WTC11 (cell line): ENCODE results near the gene PDE8A. TPM values are rescaled to one million over a fixed set of nuclear protein-coding genes. Genes with fewer than 3 reads are reported as not detected.

Experiments used
- ATAC-seq: fragments of 200-7000 bp; cut with Tn5 transposase; 2 replicates; pipeline ENCODE4 v1.10.0; 2021; ENCODE audit warnings: mild to moderate bottlenecking, moderate library complexity
- CTCF ChIA-PET: fragments of 300-600 bp; sonication (Branson Sonifier 250); formaldehyde crosslinking; loops from one replicate; lab custom pipeline; 2021; ENCODE audit warnings: antibody characterized with exemption; lab: Charles Lee
- POLR2A ChIA-PET: fragments of 350-600 bp; sonication (Branson Sonifier 250); formaldehyde crosslinking; loops from one replicate; lab custom pipeline; 2021; ENCODE audit warnings: antibody characterized with exemption; lab: Charles Lee
- DNase-seq: peaks from one replicate; pipeline ENCODE4 v3.0.0; 2021; ENCODE audit warnings: low spot score
- H3K27ac Mint-ChIP-seq: 2 replicates; pipeline ENCODE4 v1.8.0; 2021; ENCODE audit warnings: mixed read lengths
- H3K27me3 Mint-ChIP-seq: 2 replicates; pipeline ENCODE4 v1.8.0; 2021; ENCODE audit warnings: low read depth, mild to moderate bottlenecking, moderate library complexity, mixed read lengths
- H3K36me3 Mint-ChIP-seq: 2 replicates; pipeline ENCODE4 v1.8.0; 2021; ENCODE audit warnings: mixed read lengths
- H3K4me1 Mint-ChIP-seq: 2 replicates; pipeline ENCODE4 v1.8.0; 2022; ENCODE audit warnings: mixed read lengths
- H3K4me3 Mint-ChIP-seq: 2 replicates; pipeline ENCODE4 v1.8.0; 2021; ENCODE audit warnings: mild to moderate bottlenecking, moderate library complexity, mixed read lengths
- H3K9me3 Mint-ChIP-seq: 2 replicates; pipeline ENCODE4 v1.8.0; 2021; ENCODE audit warnings: mixed read lengths
- ATF6 ChIP-seq: sonication (generic); formaldehyde crosslinking; IDR thresholded peaks from 2 replicates; pipeline ENCODE4 v1.8.1; 2023; ENCODE audit warnings: mild to moderate bottlenecking, missing genetic modification reagents
- ELF4 ChIP-seq: sonication (generic); formaldehyde crosslinking; IDR thresholded peaks from 2 replicates; pipeline ENCODE4 v1.8.1; 2022; ENCODE audit warnings: low read depth, mild to moderate bottlenecking, moderate library complexity, missing genetic modification reagents
- ERG ChIP-seq: fragments of 250-450 bp; sonication (Bioruptor Pico); IDR thresholded peaks from 2 replicates; pipeline ENCODE4 v1.8.0; 2021; ENCODE audit warnings: mild to moderate bottlenecking
- ESRRA ChIP-seq: sonication (generic); formaldehyde crosslinking; IDR thresholded peaks from 2 replicates; pipeline ENCODE4 v1.8.1; 2022; ENCODE audit warnings: mild to moderate bottlenecking, missing genetic modification reagents, borderline replicate concordance
- FOXJ3 ChIP-seq: sonication (generic); formaldehyde crosslinking; IDR thresholded peaks from 2 replicates; pipeline ENCODE4 v1.9.0; 2021; ENCODE audit warnings: missing genetic modification reagents, mild to moderate bottlenecking, borderline replicate concordance
- FOXP4 ChIP-seq: sonication (generic); formaldehyde crosslinking; IDR thresholded peaks from 2 replicates; pipeline ENCODE4 v1.8.0; 2022; ENCODE audit warnings: mild to moderate bottlenecking, missing genetic modification reagents
- GABPB1 ChIP-seq: sonication (generic); formaldehyde crosslinking; IDR thresholded peaks from 2 replicates; pipeline ENCODE4 v1.8.1; 2023; ENCODE audit warnings: mild to moderate bottlenecking, missing genetic modification reagents
- JUN ChIP-seq: sonication (generic); formaldehyde crosslinking; IDR thresholded peaks from 2 replicates; pipeline ENCODE4 v1.8.0; 2023; ENCODE audit warnings: mild to moderate bottlenecking, missing genetic modification reagents
- MAX ChIP-seq: sonication (generic); formaldehyde crosslinking; IDR thresholded peaks from 2 replicates; pipeline ENCODE4 v1.8.0; 2022; ENCODE audit warnings: mild to moderate bottlenecking, missing genetic modification reagents
- MYBL2 ChIP-seq: sonication (generic); formaldehyde crosslinking; IDR thresholded peaks from 2 replicates; pipeline ENCODE4 v1.8.1; 2023; ENCODE audit warnings: mild to moderate bottlenecking, moderate library complexity, missing genetic modification reagents
- NFATC4 ChIP-seq: fragments of 250-450 bp; sonication (Bioruptor Pico); IDR thresholded peaks from 2 replicates; pipeline ENCODE4 v1.9.0; 2021; ENCODE audit warnings: mild to moderate bottlenecking
- NFYB ChIP-seq: sonication (generic); formaldehyde crosslinking; conservative IDR thresholded peaks from 2 replicates; pipeline ENCODE4 v1.8.0; 2022; ENCODE audit warnings: low read depth, missing genetic modification reagents
- NR2C2 ChIP-seq: sonication (generic); formaldehyde crosslinking; IDR thresholded peaks from 2 replicates; pipeline ENCODE4 v1.8.0; 2022; ENCODE audit warnings: mild to moderate bottlenecking, missing genetic modification reagents
- STAT6 ChIP-seq: sonication (generic); formaldehyde crosslinking; conservative IDR thresholded peaks from 2 replicates; pipeline ENCODE4 v1.8.1; 2023; ENCODE audit warnings: mild to moderate bottlenecking, low read depth, missing genetic modification reagents, moderate library complexity
- TCF7 ChIP-seq: sonication (generic); formaldehyde crosslinking; IDR thresholded peaks from 2 replicates; pipeline ENCODE4 v1.8.0; 2022; ENCODE audit warnings: mild to moderate bottlenecking, low read depth, missing genetic modification reagents, moderate library complexity
- TP53 ChIP-seq: sonication (generic); formaldehyde crosslinking; IDR thresholded peaks from 2 replicates; pipeline ENCODE4 v1.8.1; 2023; ENCODE audit warnings: mild to moderate bottlenecking, missing genetic modification reagents
- ZBTB21 ChIP-seq: sonication (generic); formaldehyde crosslinking; IDR thresholded peaks from 2 replicates; pipeline ENCODE4 v1.8.1; 2023; ENCODE audit warnings: mild to moderate bottlenecking, missing genetic modification reagents, borderline replicate concordance
- ZBTB43 ChIP-seq: sonication (generic); formaldehyde crosslinking; IDR thresholded peaks from 2 replicates; pipeline ENCODE4 v1.8.1; 2023; ENCODE audit warnings: mild to moderate bottlenecking, missing genetic modification reagents
- ZNF121 ChIP-seq: sonication (generic); formaldehyde crosslinking; IDR thresholded peaks from 2 replicates; pipeline ENCODE4 v1.8.0; 2023; ENCODE audit warnings: missing genetic modification reagents
- ZNF138 ChIP-seq: sonication (generic); formaldehyde crosslinking; conservative IDR thresholded peaks from 2 replicates; pipeline ENCODE4 v1.8.1; 2022; ENCODE audit warnings: mild to moderate bottlenecking, moderate library complexity, missing genetic modification reagents
- ZNF263 ChIP-seq: sonication (generic); formaldehyde crosslinking; IDR thresholded peaks from 2 replicates; pipeline ENCODE4 v1.8.1; 2022; ENCODE audit warnings: low read depth, mild to moderate bottlenecking, moderate library complexity, missing genetic modification reagents
- ZNF281 ChIP-seq: sonication (generic); formaldehyde crosslinking; IDR thresholded peaks from 2 replicates; pipeline ENCODE4 v1.8.0; 2023; ENCODE audit warnings: mild to moderate bottlenecking, missing genetic modification reagents
- total RNA-seq: library from RNA; stranded (reverse); gene quantifications from 3 replicates; pipeline ENCODE4 v1.2.3, GENCODE V29; 2021

PDE8A gene
- total RNA-seq, 1 experiment from 2014 or later: 13.9 TPM

- TF ChIP-seq STAT6 (CRISPR knock-in tag) (no peak), ATF6 (no peak), NR2C2 (CRISPR knock-in tag) (no peak), NFYB (no peak)
Observed at GRCh38 chr15:85063522-85064079, 81.9 kb downstream of the PDE8A start (continued).

GRCh38 chr15:85064710-85065109 lies 83.1 kb downstream of the PDE8A start:
- TF ChIP-seq ZNF121 (CRISPR knock-in tag) (peak; percentile 72), FOXJ3 (CRISPR knock-in tag) (no peak)
- no peak for ATAC-seq
- Mint-ChIP-seq H3K4me1 (0 out of 2 replicates have a peak, but pooled peaks cover 2% of the 10 kb centered on the region), H3K36me3 (peaks cover 4% of the 10 kb centered on the region; the same call in 1 of the 2 replicates), H3K4me3 (no peak overlapping the region), H3K27me3 (no peaks in the 10 kb centered on the region), H3K27ac (no peak overlapping the region), H3K9me3 (peaks cover 12% of the 10 kb centered on the region)
- ChIA-PET CTCF (interaction anchor here (2.1 kb wide), 1 partner anchor 104 kb away, joined by 7 read pairs; no protein-coding TSS in a partner anchor), POLR2A (no interaction called here)
- no peak for DNase-seq

- DNase-seq (no peak), ATAC-seq (no peak)
- peaks cover 5% of the 10 kb centered on the region for H3K4me1 Mint-ChIP-seq
- H3K27ac Mint-ChIP-seq: no peak overlapping the region
- ChIA-PET POLR2A (no interaction called here), CTCF (no interaction called here)
- no peak overlapping the region for H3K4me3 Mint-ChIP-seq
- H3K27me3 Mint-ChIP-seq: no peaks in the 10 kb centered on the region
- no peaks in the 10 kb centered on the region for H3K36me3 Mint-ChIP-seq
- H3K9me3 Mint-ChIP-seq: no peaks in the 10 kb centered on the region
- TF ChIP-seq ZNF263 (CRISPR knock-in tag) (no peak), ZNF281 (CRISPR knock-in tag) (no peak), TCF7 (no peak), FOXP4 (no peak), ESRRA (CRISPR knock-in tag) (no peak), FOXJ3 (CRISPR knock-in tag) (no peak), ZNF121 (CRISPR knock-in tag) (no peak), ZBTB21 (CRISPR knock-in tag) (no peak), ERG (CRISPR knock-in tag) (no peak), ELF4 (CRISPR knock-in tag) (no peak), GABPB1 (CRISPR knock-in tag) (no peak), JUN (CRISPR knock-in tag) (no peak), TP53 (no peak), NFATC4 (CRISPR knock-in tag) (no peak), MAX (CRISPR knock-in tag) (no peak), ZNF138 (CRISPR knock-in tag) (no peak), ZBTB43 (CRISPR knock-in tag) (no peak), MYBL2 (CRISPR knock-in tag) (no peak)
Observed at GRCh38 chr15:85071061-85071460, 89.4 kb downstream of the PDE8A start.
